ENCODE measurements around the gene IST1. TPM values are rescaled to one million over a fixed set of nuclear protein-coding genes. Genes with fewer than 3 reads are reported as not detected.

IST1 gene
- total and polyA plus RNA-seq, 12 donors: 80.6 to 140 (median 103) TPM

DNA sequence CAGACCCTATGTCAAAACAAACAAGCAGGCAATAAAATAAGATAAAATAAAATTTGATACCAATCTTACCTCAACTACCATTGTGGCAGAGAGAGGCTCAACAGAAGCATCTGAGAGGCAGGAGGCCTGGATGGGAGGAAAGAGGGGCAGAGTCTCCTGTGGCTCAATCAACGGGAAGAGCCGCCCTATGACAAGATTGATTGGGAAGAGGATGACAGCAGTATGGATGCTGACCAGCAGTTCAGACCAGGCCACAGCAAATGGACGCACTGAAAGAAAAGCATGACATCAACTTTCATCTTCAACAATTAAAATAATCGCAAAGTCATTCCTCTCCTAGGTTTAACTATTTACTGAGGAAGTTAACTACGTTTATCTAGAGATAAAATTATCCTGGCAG lies 57.5 kb downstream of the IST1 start:
- no peaks in the 10 kb centered on the region for H3K36me3 ChIP-seq
- no peak for DNase-seq

DNA sequence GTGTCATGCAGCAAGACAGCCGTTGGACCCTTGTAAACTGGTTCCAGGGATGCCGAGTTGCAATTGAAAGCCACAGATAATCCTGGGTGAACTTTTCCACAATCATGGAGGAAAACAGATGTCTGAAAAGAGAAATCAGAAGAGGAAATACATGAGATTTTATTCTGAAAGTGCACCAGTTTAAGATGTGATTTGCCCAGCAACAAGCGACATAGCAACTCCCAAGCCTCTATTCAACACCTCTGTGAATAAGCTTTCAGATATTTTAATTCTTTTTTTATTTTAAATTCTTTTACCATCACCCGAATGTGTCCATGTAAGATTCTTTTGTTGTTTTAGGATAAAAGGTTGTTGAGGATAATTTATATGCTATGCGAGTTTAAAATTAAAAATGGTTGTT lies 58.8 kb downstream of the IST1 start:
- H3K4me1 ChIP-seq: peaks cover 0 to 9% (median 0%) of the 10 kb centered on the region in 9 donors
- no peaks in the 10 kb centered on the region for H3K27me3 ChIP-seq
- no peaks in the 10 kb centered on the region for H3K36me3 ChIP-seq
- TF ChIP-seq, protein P1, sequence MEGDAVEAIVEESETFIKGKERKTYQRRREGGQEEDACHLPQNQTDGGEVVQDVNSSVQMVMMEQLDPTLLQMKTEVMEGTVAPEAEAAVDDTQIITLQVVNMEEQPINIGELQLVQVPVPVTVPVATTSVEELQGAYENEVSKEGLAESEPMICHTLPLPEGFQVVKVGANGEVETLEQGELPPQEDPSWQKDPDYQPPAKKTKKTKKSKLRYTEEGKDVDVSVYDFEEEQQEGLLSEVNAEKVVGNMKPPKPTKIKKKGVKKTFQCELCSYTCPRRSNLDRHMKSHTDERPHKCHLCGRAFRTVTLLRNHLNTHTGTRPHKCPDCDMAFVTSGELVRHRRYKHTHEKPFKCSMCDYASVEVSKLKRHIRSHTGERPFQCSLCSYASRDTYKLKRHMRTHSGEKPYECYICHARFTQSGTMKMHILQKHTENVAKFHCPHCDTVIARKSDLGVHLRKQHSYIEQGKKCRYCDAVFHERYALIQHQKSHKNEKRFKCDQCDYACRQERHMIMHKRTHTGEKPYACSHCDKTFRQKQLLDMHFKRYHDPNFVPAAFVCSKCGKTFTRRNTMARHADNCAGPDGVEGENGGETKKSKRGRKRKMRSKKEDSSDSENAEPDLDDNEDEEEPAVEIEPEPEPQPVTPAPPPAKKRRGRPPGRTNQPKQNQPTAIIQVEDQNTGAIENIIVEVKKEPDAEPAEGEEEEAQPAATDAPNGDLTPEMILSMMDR (IDR thresholded peaks at IDR 0.05): no peak
- no peak for DNase-seq
- ATAC-seq: no peak
- H3K9me3 ChIP-seq: no peaks in the 10 kb centered on the region
- no peak overlapping the region for H3K27ac ChIP-seq
- intact Hi-C loops (cut with DNase I): loop anchor here in 1 of 10 donors (10.0 kb wide), 1 partner anchor 189 kb away; no protein-coding TSS in a partner anchor
- WGBS, 2 donors: 76 to 89% methylated on average over 5 of the region's 5 CpGs
- H3K4me3 ChIP-seq: no peak overlapping the region

More for the DNA sequence above, 57.5 kb downstream of the IST1 start:
- WGBS, 2 donors: 55 to 58% methylated on average over 5 of the region's 5 CpGs
- no peaks in the 10 kb centered on the region for H3K9me3 ChIP-seq
- TF ChIP-seq, protein P1 (IDR thresholded peaks at IDR 0.05): no peak
- H3K4me1 ChIP-seq: peaks cover 0 to 9% (median 0%) of the 10 kb centered on the region in 9 donors
- intact Hi-C loops (cut with DNase I): loop anchor here in 1 of 10 donors (10.0 kb wide), 1 partner anchor 188 kb away; no protein-coding TSS in a partner anchor
- no peak for ATAC-seq
- no peak overlapping the region for H3K27ac ChIP-seq
- H3K27me3 ChIP-seq: no peaks in the 10 kb centered on the region
- no peak overlapping the region for H3K4me3 ChIP-seq

DNA sequence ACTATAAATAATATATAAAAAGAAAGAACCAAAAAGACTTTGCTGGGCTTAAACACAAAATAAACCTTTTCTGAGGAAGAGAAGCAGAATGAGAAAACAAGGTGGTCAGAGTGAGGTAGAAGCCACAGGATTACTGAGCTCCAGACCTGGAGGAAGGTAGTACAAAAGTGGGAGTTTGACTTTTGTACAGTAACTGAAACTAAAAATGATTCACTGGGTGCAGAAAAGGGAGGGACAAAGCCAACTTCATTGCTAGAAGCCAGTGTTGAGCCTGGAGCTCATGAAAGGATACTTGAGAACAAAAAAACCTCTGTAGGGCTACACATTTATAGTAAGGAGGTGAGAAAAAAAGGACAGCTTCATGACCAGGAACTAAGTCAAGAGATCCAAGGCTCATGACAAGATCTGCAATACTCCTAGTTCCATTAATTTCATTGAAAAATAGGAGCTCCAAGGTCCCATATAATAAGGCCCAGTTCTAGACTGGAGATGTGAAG lies 59.4 kb downstream of the IST1 start:
- intact Hi-C loops (cut with DNase I): loop anchor here in 2 of 10 donors (5.0 to 10.0 kb wide), 2 partner anchors 67 to 190 kb away; no protein-coding TSS in a partner anchor
- no peaks in the 10 kb centered on the region for H3K27me3 ChIP-seq
- no peak overlapping the region for H3K4me3 ChIP-seq
- TF ChIP-seq, protein P1 (IDR thresholded peaks at IDR 0.05): no peak
- ATAC-seq (no peak), DNase-seq (no peak)
- H3K27ac ChIP-seq: no peak overlapping the region
- peaks cover 0 to 9% (median 0%) of the 10 kb centered on the region in 9 donors for H3K4me1 ChIP-seq
- no peaks in the 10 kb centered on the region for H3K36me3 ChIP-seq
- H3K9me3 ChIP-seq: no peaks in the 10 kb centered on the region

DNA sequence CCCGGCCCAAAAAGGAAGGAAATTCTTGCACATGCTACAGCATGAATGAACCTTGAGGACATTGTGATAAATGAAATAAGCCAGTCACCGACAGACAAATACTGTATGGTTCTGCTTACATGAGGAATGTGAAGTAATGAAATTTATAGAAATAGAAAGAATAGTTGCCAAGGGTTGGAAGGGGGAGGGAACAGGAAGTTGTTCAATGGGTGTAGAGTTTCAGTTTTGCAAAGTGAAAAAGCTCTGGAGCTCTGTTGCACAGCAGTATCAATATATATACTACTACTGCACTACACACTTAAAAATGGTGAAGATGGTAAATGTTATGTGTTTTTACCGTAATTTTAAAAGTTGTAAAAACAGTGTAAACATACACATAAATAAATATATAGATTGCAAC lies 61.2 kb downstream of the IST1 start:
- DNase-seq: no peak
- intact Hi-C loops (cut with DNase I): loop anchor here in 2 of 10 donors (5.0 to 10.0 kb wide), 2 partner anchors 69 to 192 kb away; no protein-coding TSS in a partner anchor
- Histone ChIP-seq H3K4me3 (no peak overlapping the region), H3K27ac (no peak overlapping the region), H3K4me1 (peaks cover 0 to 12% (median 0%) of the 10 kb centered on the region in 9 donors), H3K9me3 (no peaks in the 10 kb centered on the region), H3K27me3 (no peaks in the 10 kb centered on the region), H3K36me3 (no peaks in the 10 kb centered on the region)
- 67 to 76% methylated on average over 3 of the region's 3 CpGs for WGBS, 2 donors
- no peak for ATAC-seq
- TF ChIP-seq, protein P1 (IDR thresholded peaks at IDR 0.05): no peak
